IPS-18c (cell line): ENCODE measurements around the gene RIPPLY3.
"Not testable (repeated sequence)": the region's sequence is repeated elsewhere in the genome, so short reads cannot be mapped to it uniquely, and the experiment has no call there.

Experiments used
- H3K4me3 ChIP-seq: 2 replicates; pipeline ENCODE4 v1.7.0; 2013; ENCODE audit warnings: low read depth, mild to moderate bottlenecking, low read length, moderate library complexity; ENCODE audit not compliant: insufficient read depth
- H3K9me3 ChIP-seq: one replicate; pipeline ENCODE4 v1.6.1; 2013; ENCODE audit warnings: mild to moderate bottlenecking, low read length, moderate library complexity; ENCODE audit not compliant: control insufficient read depth, insufficient read depth

The RIPPLY3 gene

DNA sequence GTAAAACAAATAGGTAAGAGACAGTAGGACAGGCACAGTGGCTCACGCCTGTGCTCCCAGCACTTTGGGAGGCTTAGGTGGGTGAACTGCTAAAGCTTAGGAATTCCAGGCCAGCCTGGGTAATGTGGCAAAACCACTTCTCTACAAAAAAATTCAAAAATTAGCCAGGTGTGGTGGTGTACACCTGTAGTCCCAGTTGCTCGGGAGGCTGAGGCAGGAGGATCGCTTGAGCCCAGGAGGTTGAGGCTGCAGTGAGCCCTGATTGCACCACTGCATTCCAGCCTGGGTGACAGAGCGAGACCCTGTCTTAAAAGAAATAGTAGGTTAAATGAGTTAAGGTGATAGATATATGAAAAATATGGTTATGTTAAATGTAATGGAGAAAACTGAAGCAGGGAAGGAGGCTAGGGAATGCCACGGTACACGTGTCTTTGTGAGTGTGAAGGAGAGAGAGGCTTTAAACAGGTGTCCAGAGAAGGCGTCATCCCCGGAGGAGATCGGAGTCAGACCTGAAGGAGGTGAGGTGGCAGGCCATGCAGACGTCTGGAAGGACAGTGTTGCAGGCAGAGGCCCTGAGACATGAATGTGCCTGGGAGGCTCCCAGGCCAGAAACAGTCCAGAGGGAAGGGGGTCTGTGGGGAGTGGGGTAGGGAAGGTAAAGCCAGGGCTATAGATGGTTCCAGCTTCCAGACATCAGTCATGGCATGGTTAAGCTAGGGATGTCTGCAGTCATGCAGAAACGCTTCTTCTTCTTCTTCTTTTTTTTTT, 7.2 kb upstream of the RIPPLY3 start:
- H3K4me3 ChIP-seq: no peak overlapping the region
- H3K9me3 ChIP-seq: no peaks in the 10 kb centered on the region

DNA sequence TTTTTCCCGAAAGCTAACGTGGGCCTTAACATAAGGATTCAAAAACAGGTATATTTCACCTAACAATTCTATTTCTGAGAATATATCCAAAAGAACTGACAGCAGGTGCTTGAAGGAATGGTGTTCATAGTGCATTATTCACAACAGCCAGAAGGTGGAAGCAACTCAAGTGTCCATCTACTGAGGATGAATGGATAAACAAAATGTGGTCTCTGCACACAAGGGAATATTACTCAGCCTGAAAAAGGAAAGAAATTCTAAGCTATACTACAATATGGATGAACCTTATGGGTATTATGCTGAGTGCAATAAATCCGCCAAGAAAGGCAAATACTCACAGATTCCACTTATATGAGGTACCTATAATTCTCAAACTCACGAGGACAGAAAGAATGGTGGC, 6.1 kb upstream of the RIPPLY3 start:
- no peak overlapping the region for H3K4me3 ChIP-seq
- no peaks in the 10 kb centered on the region for H3K9me3 ChIP-seq

DNA sequence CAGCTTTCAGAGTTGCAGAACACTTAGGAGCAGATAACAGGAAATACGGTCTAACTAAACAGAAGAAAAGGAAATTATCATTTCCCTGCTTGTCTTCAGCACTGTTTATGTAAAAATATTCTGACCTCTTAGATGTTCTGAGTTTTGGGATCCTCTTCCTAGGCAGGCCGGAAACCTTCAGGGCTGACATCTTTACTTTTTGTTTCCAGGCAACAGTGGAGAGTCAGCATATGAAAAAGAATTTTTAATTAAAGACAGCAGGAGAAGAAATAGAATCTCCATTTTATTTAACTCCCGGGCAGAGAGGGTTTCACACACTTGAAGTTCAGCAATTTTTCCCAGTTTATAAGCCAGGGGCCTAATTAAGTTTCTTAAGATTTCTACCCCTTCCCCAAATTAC, 5.1 kb upstream of the RIPPLY3 start:
- H3K4me3 ChIP-seq: no peak overlapping the region
- H3K9me3 ChIP-seq: no peaks in the 10 kb centered on the region

DNA sequence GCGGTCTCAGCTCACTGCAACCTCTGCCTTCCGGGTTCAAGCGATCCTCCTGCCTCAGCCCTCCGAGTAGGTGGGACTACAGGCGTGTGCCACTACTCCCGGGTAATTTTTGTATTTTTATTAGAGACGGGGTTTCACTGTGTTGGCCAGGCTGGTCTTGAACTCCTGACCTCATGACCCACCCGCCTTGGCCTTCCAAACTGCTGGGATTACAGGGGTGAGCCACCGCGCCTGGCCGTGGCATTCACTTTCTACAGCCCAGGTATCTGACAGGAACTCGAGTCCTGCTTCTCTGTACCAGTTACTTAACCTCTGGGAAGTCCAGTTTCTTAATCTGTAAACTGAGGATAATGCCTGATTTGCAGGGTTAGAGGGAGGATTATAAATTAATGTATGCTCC, 3.7 kb upstream of the RIPPLY3 start:
- not testable (repeated sequence) for H3K4me3 ChIP-seq, H3K9me3 ChIP-seq

DNA sequence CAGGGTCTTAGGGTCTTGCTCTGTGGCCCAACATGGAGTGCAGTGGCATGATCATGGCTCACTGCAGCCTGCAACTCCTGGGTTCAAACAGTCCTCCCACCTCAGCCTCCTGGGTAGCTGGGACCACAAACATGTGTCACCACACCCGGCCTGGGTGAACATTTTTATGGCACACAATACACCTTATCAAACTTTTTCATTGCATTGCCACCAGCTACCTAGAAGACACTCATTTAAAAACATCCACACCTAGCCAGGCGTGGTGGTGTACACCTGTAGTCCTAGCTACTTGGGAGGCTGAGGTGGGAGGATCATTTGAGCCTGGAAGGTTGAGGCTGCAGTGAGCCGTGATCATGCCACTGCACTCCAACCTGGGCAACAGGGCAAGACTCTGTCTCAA, 2.6 kb upstream of the RIPPLY3 start:
- not testable (repeated sequence) for H3K4me3 ChIP-seq, H3K9me3 ChIP-seq

DNA sequence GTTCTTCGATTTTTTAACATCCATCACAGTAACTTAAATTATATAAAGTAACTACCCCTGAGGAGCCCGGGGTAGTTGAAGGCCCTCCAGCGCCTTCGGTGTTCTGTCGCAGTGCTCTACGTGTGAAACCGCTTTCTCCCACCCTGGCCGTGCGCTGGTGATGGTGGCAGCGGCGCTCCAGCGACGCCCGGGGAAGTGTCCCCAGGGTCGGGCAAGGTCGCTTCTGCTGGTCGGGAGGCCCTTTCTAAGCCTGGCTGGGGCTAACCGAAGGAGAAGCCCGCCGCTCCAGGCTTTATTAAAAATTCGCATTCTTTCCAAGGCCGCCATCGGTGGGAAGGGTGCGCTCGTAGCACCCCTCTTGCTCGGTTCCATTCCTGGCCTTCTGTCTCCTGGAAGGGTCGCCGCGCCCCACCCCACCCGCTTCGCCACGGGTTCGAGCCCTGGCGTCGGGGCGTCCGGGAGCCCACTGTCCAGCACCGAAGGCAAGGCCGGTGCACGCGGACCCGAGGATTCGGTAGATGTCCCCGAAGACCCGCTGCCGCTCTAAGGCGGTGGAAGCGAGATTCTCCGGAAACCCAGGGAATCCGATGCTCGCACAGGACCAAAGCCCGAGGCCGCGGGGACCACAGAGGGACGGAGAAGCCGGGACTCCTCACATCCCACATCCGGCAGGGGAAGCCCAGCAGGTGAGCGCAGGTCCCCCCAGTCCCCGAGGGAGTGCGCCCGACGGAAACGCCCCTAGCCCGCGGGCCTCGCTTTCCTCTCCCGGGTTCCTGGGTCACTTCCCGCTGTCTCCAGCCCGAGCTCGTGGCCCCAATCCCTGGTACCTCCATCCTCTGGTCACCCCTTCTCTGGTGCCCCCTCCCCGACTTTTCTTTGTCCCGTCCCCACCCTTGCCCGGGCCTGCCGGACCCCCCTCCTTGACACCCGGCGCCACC, 685 bp upstream of the RIPPLY3 start:
- Histone ChIP-seq H3K9me3 (no peaks in the 10 kb centered on the region), H3K4me3 (peak overlapping the region; percentile 53)

DNA sequence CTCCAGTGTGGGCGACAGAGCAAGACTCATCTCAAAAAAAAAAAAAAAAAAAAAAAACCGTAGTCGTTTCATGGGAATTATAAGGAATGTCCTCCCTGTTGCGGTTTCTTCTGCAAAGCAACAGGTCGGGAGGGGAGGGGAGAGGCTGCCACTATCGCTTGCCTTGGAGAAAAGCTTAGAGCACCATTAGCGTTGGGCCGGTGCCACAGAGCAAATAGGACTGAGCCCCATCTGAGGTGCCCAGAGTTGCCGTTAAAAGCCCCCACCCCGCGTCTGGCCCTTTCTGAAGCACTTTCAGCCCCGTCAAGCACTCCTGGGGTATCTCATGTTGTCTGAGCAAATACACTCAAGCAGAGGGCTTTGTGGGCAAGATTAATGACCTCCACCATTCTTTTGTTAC, 2.2 kb downstream of the RIPPLY3 start:
- H3K4me3 ChIP-seq: no peak overlapping the region
- H3K9me3 ChIP-seq: no peaks in the 10 kb centered on the region

DNA sequence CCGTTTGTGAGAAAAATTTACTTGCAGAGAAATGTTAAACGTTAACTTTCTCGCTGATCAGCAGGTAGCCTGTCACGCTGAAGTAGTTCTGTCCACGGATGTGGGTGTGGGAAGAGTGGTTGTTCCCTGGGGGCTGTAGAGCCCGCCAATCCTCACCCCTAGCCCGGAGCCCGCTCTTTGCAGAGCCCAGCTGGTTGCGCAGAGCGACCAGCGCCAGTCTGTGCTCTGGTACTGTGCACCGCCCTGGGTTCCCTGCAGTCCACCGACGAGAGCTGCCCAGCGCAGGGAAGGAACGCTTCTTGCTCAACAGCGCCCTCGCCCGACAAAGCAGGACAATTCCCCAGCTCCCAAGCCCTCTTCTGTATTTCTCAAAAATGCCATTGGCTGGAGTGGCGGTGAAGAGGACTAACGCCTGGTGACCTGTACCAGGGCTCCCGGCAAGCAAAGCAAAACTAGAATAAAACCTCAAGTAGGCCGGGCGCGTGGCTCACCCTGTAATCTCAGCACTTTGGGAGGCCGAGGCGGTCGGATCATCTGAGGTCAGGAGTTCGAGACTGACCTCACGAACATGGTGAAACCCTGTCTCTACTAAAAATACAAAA, 3.3 kb downstream of the RIPPLY3 start:
- Histone ChIP-seq H3K9me3 (no peaks in the 10 kb centered on the region), H3K4me3 (no peak overlapping the region)

DNA sequence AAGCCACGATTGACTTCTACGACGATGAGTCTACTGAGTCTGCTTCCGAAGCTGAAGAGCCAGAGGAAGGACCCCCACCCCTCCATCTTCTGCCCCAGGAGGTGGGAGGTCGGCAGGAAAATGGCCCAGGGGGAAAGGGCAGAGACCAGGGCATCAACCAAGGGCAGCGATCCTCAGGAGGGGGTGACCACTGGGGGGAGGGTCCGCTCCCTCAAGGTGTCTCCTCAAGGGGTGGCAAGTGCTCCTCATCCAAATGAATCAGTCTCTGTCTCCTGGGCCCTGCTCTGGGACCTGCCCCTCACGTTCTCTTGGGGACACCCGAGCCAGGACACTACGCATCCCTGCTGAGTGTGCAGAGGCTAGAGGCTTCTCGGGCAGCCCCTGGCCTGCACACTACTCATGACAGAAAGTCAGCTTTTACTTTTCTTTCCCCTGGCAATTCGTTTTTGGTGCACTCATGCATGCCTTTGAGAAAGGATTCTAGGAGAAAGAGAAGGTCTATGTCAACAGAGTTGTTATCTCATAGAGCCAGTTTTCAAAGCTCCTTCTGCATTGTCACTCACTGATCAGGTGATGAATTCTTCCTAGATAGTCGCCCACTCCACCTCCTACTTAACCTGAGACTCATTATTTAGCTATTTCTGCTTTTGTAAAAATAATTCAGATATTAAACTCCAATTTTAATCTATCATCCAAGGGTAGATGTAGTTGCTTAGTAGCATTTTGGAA, 11.6 kb downstream of the RIPPLY3 start:
- H3K9me3 ChIP-seq: no peaks in the 10 kb centered on the region
- no peak overlapping the region for H3K4me3 ChIP-seq

DNA sequence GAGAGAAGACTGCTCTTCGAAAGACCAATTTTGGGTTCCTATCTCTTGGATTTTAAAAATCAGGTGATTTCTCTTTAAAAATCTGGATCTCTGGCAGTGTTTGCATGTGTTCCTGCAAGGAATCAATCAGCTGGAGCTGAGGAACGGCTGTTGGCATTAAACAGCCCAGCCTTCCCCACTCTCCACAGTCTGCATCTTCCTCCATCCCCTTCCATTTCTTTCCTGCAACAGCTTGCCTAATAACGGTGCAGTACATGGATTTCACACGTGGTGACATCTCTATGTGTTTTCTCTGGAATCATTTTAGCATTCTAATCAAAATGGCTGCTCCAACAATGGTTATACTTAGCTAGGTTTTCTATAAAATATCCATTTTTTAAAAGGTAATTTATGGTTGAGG, 20.0 kb downstream of the RIPPLY3 start:
- no peak overlapping the region for H3K4me3 ChIP-seq
- no peaks in the 10 kb centered on the region for H3K9me3 ChIP-seq

DNA sequence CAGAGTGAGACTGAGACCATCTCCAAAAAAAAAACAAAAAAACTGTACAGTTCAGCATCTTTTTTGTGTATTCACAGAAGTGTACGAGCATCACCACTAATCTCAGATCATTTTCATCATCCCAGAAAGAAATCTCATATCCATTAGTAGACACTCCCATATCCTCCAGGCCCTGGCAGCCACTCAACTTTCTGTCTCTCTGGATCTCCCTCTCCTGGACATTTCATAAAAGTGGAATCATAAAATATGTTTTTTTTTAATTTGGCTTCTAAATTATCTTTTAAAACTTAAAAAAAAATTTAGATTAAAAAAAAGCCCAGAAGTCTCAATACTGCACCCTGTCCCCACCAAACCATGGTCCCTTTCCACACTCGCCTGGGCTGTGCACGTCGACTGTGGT, 22.1 kb downstream of the RIPPLY3 start:
- Histone ChIP-seq H3K9me3 (no peaks in the 10 kb centered on the region), H3K4me3 (no peak overlapping the region)

DNA sequence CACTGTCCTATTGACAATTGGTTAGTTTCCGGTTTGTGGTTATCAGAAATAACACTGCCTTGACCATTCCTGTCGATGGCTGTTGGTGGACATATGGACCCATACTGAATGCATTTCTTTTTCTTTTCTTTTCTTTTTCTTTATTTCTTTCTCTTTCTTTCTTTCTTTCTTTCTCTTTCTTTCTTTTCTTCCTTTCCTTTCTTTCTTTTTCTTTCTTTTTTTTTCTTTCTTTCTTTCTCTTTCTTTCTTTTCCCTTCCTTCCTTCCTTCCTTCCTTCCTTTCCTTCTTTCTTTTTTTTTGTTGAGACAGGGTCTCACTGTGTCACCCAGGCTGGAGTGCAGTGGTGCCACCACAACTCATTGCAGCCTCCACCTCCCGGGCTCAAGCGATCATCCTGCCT, 24.4 kb downstream of the RIPPLY3 start:
- Histone ChIP-seq H3K4me3 (no peak overlapping the region), H3K9me3 (no peaks in the 10 kb centered on the region)

DNA sequence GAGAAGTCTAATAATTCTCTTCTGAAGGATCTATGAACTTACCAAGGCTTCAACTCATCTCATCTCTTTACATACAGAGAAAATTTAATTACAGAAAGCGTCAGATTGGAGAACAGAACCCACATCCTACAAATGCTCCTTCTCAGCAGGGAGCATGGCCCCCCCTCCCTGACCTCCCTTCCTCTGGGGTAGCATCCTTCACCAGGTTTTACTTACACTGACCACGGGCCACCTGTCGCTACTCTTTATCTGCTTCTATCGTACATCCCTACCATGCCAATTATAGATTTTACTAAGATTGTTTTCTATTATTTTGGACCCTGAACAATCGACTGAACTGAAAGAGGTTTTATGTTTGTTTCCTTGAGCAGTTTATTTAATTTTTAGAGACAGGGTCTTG, 25.8 kb downstream of the RIPPLY3 start:
- no peak overlapping the region for H3K4me3 ChIP-seq

DNA sequence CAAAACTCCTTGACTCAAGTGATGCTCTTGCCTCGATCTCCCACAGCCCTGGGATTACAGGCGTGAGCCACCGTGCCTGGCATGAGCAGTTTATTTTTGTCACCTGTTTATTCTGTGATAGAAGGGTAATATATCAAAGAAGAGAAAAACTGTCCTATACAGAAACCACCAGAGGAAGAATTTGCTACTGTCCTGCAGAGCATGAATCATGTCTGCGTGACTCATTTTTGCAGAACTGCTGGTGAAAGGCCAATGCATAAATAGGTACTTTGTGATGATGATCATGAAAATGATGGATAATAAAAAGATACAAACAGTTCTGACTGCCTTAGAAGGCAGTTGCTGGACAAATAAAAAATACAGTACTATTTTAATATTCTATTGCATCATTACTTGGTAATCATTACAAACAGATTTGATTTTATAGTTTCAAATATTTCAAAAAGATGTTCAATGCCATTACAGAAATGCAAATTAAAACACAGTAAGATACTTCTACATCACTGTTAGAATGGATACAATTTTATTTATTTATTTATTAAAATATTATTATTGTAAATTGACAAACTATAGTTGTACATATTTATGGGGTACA, 26.5 kb downstream of the RIPPLY3 start:
- no peaks in the 10 kb centered on the region for H3K9me3 ChIP-seq
- no peak overlapping the region for H3K4me3 ChIP-seq

More for the DNA sequence above, 25.8 kb downstream of the RIPPLY3 start:
- H3K9me3 ChIP-seq: no peaks in the 10 kb centered on the region

DNA sequence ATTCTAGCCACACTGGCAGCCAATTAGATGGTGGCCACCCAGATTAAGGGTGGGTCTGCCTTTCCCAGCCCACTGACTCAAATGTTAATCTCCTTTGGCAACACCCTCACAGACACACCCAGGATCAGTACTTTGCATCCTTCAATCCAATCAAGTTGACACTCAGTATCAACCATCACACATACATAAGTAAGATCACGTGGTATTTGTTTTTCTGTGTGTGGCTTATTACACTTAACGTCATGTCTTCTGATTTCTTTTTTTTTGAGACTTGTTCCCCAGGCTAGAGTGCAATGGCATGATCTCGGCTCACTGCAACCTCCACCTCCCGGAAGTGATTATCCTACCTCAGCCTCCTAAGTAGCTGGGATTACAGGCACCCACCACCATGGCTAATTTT, 27.9 kb downstream of the RIPPLY3 start:
- H3K4me3 ChIP-seq: not testable (repeated sequence)

DNA sequence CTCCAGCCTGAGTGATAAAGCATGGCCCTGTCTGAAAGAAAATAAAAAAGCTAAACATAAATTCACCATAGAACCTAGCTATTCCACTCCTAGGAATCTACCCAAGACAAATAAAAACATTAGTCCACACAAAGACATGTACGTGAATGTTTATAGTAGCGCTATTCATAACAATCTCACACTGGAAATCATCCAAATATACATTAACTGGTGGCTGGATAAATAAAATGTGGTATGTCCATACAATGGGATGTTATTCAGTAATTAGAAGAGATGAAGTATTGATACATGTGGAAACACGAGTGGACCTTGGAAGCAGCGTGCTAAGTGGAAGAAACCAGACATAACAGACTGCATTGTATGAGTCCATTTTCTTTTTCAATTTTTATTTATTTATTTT, 29.7 kb downstream of the RIPPLY3 start:
- Histone ChIP-seq H3K4me3 (no peak overlapping the region), H3K9me3 (no peaks in the 10 kb centered on the region)

More for the DNA sequence above, 27.9 kb downstream of the RIPPLY3 start:
- H3K9me3 ChIP-seq: not testable (repeated sequence)
